ENCODE measurements around the gene REXO1. TPM values are rescaled to one million over a fixed set of nuclear protein-coding genes. Genes with fewer than 3 reads are reported as not detected.

REXO1 gene
- total RNA-seq, 1 donor from 2014 or later = 12.3 TPM

DNA sequence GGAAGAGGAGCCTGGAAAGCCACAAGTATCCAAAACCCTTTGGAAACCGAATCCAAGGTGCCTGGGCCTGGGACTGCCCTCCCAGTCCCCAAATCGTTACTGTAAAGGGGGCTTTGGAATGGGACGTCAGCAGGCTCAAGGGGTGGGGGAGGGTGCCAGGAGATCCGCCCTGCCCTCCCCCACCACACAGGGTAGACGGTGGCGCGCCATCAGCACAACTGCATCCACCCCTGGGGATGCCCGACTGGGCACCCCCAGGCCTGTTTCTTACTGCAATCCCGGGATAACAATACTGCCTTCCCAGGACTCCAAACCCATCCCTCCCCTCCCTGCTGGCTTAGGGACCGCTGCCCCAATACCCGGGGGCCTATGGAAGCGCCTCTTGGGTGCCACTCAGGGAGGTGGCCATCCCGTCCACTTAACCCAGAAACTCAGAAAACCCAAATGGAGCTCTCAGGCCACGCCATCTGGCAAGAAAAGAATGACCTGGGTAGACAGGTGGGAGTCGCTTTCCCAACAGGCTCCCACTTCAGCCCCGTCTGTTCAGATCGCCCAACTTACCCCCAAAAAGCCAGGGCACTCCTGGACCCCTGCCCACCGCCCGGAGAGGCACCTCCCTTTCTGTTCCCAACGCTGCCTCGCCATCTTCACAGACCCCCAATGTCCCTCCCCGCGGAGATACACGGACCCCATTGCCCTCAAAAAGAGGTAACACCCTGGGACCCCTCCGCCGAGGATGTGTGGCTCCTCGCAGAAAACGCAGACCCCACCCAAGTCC, 12.7 kb upstream of the REXO1 start:
- no peak for DNase-seq

- peak; percentile 72 for DNase-seq
Observed at GRCh38 chr19:1860042-1860775, 11.9 kb upstream of the REXO1 start.

- DNase-seq = no peak
Observed at GRCh38 chr19:1859331-1859781, 11.1 kb upstream of the REXO1 start.

DNA sequence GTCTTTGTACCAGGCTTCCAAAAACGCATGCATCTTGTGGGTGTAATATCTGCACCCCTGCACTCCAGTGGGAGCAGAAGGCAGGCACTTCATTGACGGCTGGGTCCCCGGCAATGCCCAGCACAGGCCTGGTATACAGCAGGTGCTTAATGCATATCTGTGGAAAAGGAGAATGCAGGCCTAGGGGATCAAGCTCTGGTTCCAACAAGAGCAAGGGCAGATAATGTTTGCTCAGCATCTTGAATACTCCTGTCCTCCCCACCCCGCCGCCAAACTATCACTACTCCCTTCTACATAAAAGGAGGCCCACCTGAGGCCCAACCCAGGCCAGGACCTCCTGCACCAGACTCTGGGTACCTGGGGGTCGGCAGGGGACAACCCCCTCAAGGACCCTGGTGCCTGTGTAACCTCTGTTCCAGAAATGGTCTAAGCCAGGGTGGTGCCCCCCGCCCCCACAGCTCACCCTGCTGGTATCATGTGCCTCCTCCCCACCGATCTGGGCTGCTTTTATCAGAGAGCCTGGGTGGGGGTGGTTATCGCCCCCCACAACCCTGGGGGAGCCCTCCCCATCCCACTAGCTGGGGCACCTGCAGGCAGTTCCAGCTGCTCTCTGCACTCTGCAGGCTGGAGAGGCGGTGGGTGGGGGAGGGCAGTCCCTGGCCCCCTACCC, 10.3 kb upstream of the REXO1 start:
- no peak for DNase-seq

GRCh38 chr19:1857648-1858326, 9.5 kb upstream of the REXO1 start:
- no peak for DNase-seq

DNA sequence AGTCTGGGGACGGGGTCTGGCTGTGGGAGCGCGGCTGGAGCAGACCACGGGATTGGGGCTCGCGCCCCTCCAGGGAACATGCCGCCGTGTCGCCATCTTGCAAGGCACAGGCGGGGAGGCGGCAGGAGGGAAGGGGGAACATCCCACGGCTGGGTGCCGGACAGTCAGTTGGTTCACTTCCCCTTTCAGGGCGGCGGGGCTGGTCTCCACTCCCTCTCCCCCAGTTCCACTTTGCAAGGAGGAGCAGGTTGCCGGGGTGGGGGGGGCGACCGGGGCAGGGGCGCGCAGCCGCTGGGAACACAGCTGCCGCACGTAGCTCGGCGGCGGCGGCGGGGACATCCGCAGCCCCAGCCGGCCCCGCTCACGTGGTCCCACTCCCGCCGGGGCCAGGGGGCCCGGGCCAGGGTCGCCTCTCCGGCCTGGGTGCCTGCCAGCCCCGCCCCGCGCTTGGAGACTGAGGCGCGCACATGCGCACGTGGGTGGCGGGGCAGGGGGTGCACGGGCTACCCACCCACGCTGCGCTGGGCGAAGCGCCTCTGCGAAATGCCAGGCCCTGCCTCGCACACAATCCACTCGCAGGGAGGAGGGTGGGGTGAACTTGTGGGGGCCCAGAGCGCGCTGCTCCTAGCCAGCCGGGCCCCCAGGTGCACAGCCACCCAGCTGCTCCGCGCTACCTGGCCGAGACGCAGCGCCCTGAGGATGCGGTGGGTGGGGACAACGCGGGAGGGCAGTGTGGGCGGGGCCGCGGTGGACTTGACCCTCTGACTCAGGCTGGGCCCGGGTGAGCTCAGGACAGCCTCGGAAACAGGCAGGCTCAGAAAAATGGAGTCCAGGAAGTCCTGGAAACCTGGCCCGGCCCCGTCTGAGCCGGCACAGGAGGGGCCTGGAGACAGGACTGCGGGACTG, 8.7 kb upstream of the REXO1 start:
- DNase-seq = no peak

DNA sequence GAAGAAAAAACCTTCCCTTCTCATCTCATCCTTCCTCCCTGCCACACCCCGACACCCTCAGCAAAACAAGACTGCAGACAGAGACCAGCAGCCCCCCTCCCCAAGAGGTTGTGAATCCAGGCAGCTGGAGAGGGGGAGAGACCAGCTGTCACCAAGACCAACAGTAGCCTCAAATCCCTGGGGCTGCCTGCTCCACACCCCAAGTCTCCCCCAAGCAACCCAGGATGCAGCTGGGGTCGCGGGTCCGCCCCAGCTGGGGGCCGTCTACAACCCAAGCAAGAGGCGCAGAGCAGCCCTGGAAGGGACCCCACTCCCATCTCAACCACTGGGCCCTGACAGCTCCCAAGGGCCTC, 8.0 kb upstream of the REXO1 start:
- no peak for DNase-seq

GRCh38 chr19:1855828-1856255, 7.6 kb upstream of the REXO1 start:
- DNase-seq = no peak

- DNase-seq = peak; percentile 63
Observed at GRCh38 chr19:1855040-1855827, 7.0 kb upstream of the REXO1 start.

- DNase-seq = no peak
Observed at GRCh38 chr19:1854542-1855039, 6.3 kb upstream of the REXO1 start.

DNA sequence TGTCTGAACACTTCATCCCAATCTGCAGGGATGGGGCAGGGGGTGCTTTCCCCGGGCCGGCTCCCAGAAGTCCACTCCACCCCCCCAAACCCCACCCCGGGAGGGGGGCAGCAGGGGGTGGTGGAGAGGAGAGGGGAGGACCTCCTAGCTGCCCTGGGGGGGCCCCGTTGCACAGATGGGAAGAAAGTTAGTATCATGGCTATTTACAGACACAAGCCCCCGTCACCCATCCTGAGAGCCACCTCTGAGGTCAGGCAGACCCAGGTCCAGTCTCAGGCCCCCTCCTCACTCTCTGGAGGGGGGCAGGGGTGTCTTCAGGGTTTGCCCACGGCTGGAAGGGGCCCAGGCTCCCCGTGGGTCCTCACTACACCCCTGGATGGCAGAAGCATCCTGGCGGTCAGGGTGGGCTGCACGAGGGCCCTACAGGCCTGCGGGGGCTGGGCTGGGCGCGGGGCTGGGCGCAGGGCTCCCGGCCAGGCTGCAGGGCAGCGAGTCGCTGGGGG, 5.8 kb upstream of the REXO1 start:
- DNase-seq = no peak

GRCh38 chr19:1853295-1854038, 5.2 kb upstream of the REXO1 start:
- DNase-seq = no peak

DNA sequence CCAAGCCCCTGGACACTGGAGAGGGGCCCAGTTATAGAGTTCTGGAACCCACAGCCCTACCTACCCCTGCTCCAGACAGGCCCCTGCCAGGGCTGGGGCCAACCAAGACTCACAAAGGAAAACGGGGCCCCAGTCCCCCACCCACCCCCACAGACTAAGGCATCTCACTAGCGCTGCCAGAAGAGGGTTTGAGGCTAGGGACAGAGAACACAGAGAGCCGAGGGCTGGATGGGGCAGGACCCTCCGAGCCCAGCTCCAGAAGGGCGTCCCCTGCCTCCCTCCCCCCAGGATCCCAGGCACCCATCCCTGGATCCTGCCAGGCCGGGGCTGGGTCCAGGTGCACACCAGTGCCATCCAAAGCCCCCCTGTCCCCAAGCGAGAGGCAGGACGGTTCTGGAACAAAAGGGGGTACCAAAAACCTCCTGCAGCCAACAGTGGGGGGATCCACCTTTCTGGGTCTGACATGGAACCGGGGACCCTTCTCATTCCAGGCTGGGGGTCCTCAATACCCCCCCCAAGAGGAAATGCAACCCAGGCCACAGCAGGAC, 4.4 kb upstream of the REXO1 start:
- DNase-seq = no peak

DNA sequence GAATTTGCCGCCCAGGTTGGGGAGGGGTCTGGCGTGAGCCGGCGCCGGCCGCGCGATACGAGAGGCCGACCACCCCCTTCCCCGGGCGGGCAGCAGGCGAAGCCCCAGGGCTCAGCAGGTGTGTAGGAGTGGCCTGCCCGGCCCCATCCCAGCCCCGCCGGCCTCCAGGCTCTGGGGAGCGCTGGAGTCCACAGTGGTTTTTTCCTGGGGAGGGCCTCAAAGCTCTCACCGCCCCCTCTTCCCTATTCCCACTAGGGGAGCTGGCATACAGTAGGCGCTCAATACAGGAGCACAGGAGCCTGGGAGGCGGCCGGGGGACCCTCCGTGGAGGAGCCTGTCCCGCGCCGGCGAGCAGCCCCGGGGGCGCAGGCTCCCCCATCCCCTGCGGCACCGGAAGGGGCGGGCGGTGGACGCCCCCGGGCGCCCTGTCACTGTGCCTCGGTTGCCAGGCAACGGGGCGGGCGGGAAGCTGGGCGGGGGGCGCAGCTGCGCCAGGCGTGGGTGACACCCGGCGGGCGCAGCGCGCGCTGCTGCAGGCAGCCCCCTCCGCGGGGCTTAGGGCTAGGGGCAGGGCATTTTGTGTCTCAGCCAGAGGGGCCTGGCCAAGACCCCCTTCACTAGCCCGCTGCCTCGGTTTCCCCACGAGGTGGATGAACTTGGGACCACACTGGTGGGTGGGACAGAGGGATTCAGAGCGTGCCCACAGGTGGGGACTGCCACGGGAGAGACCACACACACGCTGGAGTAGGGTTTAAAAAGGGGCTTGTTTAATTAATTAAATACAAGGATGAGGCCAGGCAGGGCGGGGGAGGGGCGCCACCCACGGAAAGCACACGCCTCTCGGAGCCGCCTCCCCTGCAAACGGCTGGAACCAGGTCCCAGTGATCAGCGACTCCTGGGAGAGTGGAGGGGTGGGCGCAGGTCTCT, 3.6 kb upstream of the REXO1 start:
- DNase-seq = peak; percentile 42

DNA sequence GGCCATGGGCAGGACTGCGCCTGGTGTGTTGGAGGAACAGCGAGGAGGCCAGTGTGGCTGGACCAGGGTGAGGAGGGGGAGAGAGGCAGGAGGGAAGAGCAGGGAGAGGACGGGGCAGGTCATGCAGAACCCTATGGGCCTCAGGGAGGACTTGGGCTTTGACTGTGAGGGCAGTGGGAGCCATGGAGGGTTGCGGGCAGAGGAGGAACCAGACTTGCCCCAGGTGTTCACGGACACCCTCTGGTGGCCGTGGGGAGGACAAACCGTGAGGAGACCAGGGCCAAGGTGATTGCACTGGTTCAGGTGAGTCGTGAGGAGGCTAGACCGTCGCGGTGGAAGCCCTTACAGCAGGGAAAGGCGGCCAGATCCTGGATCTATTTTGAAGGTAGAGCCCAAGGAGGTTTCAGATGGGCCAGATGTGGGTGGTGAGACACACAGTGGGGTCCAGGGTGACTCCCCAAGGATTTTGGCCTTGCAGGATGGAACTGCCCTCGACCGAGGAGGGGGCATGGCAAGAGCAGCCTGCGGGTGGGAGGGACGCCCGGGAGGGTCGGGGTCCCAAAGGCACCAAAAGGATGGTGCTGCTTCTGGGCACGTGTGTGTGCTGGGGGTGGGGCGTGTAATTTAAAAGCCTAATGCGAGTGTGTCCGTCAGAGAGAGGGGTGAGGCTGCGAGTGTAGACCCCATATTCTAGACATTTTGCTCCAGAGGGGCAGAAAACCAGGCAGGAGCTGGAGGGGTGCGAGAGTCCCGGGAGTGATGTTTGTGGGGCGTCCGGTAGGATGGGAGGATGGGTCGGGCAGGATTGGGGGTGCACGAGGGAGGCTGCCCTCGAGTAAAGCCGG, 2.7 kb upstream of the REXO1 start:
- DNase-seq = no peak

- DNase-seq = no peak
Observed at GRCh38 chr19:1849886-1850398, 1.7 kb upstream of the REXO1 start.

DNA sequence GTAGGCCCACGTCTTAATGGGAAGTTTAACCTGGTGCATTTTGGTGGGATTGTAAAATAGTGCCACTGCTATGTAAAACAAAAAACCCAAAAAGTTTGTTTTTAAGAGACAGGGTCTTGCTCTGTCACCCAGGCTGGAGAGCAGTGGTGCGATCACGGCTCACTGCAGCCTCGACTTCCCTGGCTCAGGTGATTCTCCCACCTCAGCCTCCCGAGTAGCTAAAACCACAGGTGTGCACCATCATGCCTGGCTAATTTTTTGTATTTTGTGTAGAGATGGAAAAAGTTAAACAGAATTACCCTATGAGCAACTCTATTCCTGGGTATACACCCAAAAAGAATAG, 820 bp upstream of the REXO1 start:
- DNase-seq = no peak
